Nephron progenitor cell (in vitro differentiated cells): Measurements from ENCODE around the gene DYRK1A.

ENCODE experiments used
- DNase-seq: peaks from one replicate; pipeline ENCODE4 v3.0.0; 2021
- H3K27ac Mint-ChIP-seq: 2 replicates; pipeline ENCODE4 v1.8.0; 2021; ENCODE audit warnings: mild to moderate bottlenecking, moderate library complexity, mixed read lengths
- H3K27me3 Mint-ChIP-seq: 2 replicates; pipeline ENCODE4 v1.8.0; 2021; ENCODE audit warnings: mild to moderate bottlenecking, low read depth, mixed read lengths; ENCODE audit not compliant: poor library complexity
- H3K36me3 Mint-ChIP-seq: 2 replicates; pipeline ENCODE4 v1.8.0; 2021; ENCODE audit warnings: low read depth, mixed read lengths
- H3K4me1 Mint-ChIP-seq: 2 replicates; pipeline ENCODE4 v1.8.0; 2021; ENCODE audit warnings: mixed read lengths
- H3K4me3 Mint-ChIP-seq: 2 replicates; pipeline ENCODE4 v1.8.0; 2021; ENCODE audit warnings: mild to moderate bottlenecking, moderate library complexity, mixed read lengths
- H3K9me3 Mint-ChIP-seq: 2 replicates; pipeline ENCODE4 v1.8.0; 2021; ENCODE audit warnings: mild to moderate bottlenecking, moderate library complexity, mixed read lengths
- CTCF ChIP-seq: fragments of 200-600 bp; sonication (generic); IDR thresholded peaks from 2 replicates; pipeline ENCODE4 v1.5.0; 2021; ENCODE audit warnings: antibody characterized with exemption

The DYRK1A gene

DNA sequence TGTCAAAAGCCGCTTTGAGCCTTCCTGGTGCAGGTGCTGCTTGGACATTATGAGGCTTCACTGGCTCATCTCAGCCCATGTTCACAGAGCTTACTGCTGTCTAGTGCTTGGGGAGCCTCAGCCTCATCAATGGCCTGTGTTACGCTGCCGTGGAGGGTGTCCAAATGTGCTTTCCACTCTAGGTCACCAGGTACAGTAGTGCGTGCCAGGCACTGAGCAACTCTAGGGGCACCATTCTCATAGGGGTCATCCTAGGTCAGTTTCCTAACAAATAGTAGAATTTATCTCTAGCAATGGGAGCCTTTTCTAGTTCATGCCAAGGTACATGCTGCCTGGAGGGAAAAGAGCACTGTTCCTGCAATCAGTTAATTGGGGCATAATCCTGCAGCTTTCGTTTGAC is 193.8 kb downstream of the DYRK1A start:
- H3K9me3 Mint-ChIP-seq, result peaks cover 14% of the 10 kb centered on the region
- H3K4me3 Mint-ChIP-seq, result no peak overlapping the region
- no peak for TF ChIP-seq CTCF
- peaks cover 6% of the 10 kb centered on the region for H3K36me3 Mint-ChIP-seq
- H3K4me1 Mint-ChIP-seq, result peaks cover 43% of the 10 kb centered on the region
- peaks cover 62% of the 10 kb centered on the region for H3K27me3 Mint-ChIP-seq
- DNase-seq, result no peak
- no peak overlapping the region for H3K27ac Mint-ChIP-seq

- Mint-ChIP-seq H3K27ac (no peak overlapping the region), H3K4me3 (no peak overlapping the region), H3K9me3 (peaks cover 14% of the 10 kb centered on the region), H3K36me3 (peaks cover 6% of the 10 kb centered on the region), H3K4me1 (peaks cover 34% of the 10 kb centered on the region), H3K27me3 (peaks cover 51% of the 10 kb centered on the region)
- DNase-seq, result no peak
- TF ChIP-seq CTCF, result no peak
Measured at GRCh38 chr21:37561506-37561905, 194.9 kb downstream of the DYRK1A start.

DNA sequence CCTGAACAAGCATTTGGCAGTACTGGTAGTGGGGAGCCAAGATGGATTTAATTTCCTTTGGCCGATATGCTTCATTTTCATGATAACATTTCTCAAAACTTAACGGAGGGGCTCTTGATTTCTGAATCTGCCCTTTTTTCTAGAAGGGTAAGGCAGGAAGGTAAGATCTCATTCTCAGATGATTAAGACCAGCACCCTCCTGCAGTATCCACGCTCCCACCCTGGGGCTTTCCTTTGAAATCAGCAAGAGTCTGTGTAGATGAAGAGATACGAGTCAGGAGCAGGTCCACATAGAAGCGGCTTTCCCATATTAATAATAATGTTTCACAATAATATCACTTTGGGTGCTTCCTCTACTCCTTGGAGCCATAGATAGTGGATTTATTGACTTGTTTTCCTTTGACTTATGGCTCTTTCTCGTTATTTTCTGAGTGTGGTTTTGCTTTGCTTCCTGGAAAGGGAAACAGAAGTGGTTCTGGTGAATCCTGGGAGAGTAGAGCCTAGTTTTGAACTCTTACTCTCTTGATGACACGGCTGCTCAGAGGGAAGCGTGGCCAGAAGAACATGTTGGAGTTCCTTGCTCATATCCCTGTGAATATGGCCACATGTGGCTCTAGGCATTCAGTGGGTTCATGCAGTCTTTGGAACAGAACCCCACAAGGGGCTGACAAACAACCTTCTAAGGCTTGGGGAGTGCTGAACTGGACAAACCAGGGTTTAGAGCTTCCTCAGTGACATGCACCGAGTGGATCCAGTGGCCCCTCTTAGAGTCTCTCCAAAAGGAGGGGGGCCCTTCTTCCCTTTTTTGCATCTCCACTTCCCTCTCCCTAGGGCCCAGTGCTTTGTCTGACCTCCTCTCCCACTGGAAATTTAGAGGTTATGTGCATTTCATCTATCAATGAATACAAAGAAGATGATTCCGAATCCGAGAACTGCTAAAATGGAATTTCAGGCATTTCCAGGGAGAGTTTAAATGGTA is 195.7 kb downstream of the DYRK1A start:
- Mint-ChIP-seq H3K27ac (no peak overlapping the region), H3K4me3 (no peak overlapping the region), H3K9me3 (peaks cover 14% of the 10 kb centered on the region), H3K4me1 (peaks cover 35% of the 10 kb centered on the region), H3K27me3 (peaks cover 53% of the 10 kb centered on the region), H3K36me3 (peaks cover 6% of the 10 kb centered on the region)
- no peak for DNase-seq
- TF ChIP-seq CTCF, result no peak

- Mint-ChIP-seq H3K36me3 (peaks cover 6% of the 10 kb centered on the region), H3K4me3 (no peak overlapping the region), H3K27ac (no peak overlapping the region)
Measured at GRCh38 chr21:37562920-37563640, 196.5 kb downstream of the DYRK1A start.

DNA sequence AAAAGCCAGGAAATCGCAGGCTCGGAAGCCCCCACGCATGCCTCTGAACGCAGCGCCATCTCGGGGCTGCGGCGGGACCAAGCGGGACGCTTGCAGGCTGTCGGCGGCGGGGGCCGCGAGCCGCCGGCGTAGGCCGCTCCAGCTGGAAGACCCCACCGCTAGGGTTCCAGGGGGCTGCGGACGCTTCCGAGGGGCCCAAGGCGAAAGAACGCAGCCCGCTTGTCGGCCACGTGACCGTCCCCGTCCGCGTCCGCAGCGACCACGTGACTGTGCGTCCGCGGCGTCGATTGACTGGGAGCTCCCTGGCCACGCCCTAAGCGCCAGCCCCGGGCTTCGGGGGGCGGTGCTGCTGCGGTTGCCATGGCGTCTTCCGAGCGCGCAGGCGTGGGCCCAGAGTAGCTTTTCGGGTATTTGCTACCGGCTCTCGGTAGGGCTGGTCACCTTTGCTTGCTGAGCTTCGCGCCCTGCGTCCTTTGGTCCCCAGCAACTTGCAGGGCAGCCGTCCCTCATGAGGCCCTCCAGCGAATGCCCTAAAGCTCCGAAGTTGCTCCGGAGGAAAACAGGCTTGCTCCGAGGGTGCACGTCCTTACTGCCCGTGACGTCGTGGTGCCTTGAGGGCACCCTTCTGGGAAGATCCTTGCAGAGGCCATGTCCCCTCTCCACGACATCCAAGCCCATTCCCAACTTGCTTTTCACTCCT is 197.2 kb downstream of the DYRK1A start:
- Mint-ChIP-seq H3K27me3 (peaks cover 46% of the 10 kb centered on the region), H3K4me1 (peaks cover 39% of the 10 kb centered on the region), H3K27ac (no peak overlapping the region), H3K36me3 (no peaks in the 10 kb centered on the region), H3K9me3 (peaks cover 8% of the 10 kb centered on the region), H3K4me3 (no peak overlapping the region)
- TF ChIP-seq CTCF, result no peak
- DNase-seq, result no peak

More at GRCh38 chr21:37562920-37563640, 196.5 kb downstream of the DYRK1A start:
- no peak for TF ChIP-seq CTCF
- Mint-ChIP-seq H3K9me3 (peaks cover 14% of the 10 kb centered on the region), H3K4me1 (peaks cover 35% of the 10 kb centered on the region), H3K27me3 (peaks cover 50% of the 10 kb centered on the region)
- no peak for DNase-seq
